Uterus (tissue), 4 donors: ENCODE results near the gene RHAG. TPM values are rescaled to one million over a fixed set of nuclear protein-coding genes. Genes with fewer than 3 reads are reported as not detected.

Source experiments
- DNase-seq, 2 donors: peaks; one replicate each; pipeline ENCODE4 v3.0.0-alpha.2; 2019 to 2020
- H3K27ac ChIP-seq, 2 donors: fragments of 200-600 bp; sonication (generic); 1 replicate in 1 of 2; 2 replicates in 1 of 2; pipeline ENCODE4 v1.5.1; 2016 to 2018
- H3K27me3 ChIP-seq, 2 donors: fragments of 200-600 bp; sonication (generic); one replicate each; pipeline ENCODE4 v1.5.1; 2018 to 2019; ENCODE audit warnings: control low read depth in 1 of 2
- H3K36me3 ChIP-seq, 2 donors: fragments of 200-600 bp; sonication (generic); one replicate each; pipeline ENCODE4 v1.5.1; 2019; ENCODE audit warnings: control low read depth in 1 of 2
- H3K4me1 ChIP-seq, 2 donors: fragments of 200-600 bp; sonication (generic); one replicate each; pipeline ENCODE4 v1.5.1; 2018 to 2019; ENCODE audit warnings: control low read depth in 1 of 2
- H3K4me3 ChIP-seq, 2 donors: fragments of 200-600 bp; sonication (generic); 1 replicate in 1 of 2; 2 replicates in 1 of 2; pipeline ENCODE4 v1.5.1; 2018 to 2019; ENCODE audit warnings: mild to moderate bottlenecking in 1 of 2
- H3K9me3 ChIP-seq, 2 donors: fragments of 200-600 bp; sonication (generic); one replicate each; pipeline ENCODE4 v1.5.1; 2019; ENCODE audit warnings: control low read depth in 1 of 2
- POLR2A ChIP-seq, 2 donors: fragments of 450-650 bp; IDR thresholded peaks; one replicate each; pipeline ENCODE4 v1.6.1; 2016; ENCODE audit warnings: antibody characterized with exemption in 2 of 2, mild to moderate bottlenecking in 1 of 2, moderate library complexity in 1 of 2
- intact Hi-C: fragments of 100-400 bp; cut with DNase I; formaldehyde crosslinking; loops from one replicate; pipeline ENCODE4 v1.15.1; 2023; ENCODE audit warnings: low total_unique reads
- total RNA-seq, 4 donors: library from RNA; depleted of rRNA in 3 of 4; stranded (reverse); fragments of >200 nt in 3 of 4; gene quantifications; one replicate each; pipeline versions ENCODE4 v1.1.0 to v1.2.4, GENCODE V29; 2014 to 2023
- TF ChIP-seq, protein P1 (sequence below), 4 experiments: fragments of 200-600 bp in 2 of 4; fragments of 450-650 bp in 2 of 4; sonication (generic) in 2 of 4; IDR thresholded peaks; one replicate each; pipeline ENCODE4 v1.5.1; 2016 to 2019; ENCODE audit warnings: antibody characterized with exemption in 4 of 4, mild to moderate bottlenecking in 2 of 4, moderate library complexity in 1 of 4
- donor health status: DM: yes; HTN: yes; CAD: no.

RHAG gene
- total RNA-seq, result 1 to 10 TPM in 1 of 4 donors, not detected in 3; 3.2 TPM

- H3K36me3 ChIP-seq, result no peaks in the 10 kb centered on the region
- intact Hi-C loops, result no loop called here
- H3K4me1 ChIP-seq, result no peaks in the 10 kb centered on the region
- DNase-seq, result no peak
- H3K9me3 ChIP-seq, result no peaks in the 10 kb centered on the region
- no peaks in the 10 kb centered on the region for H3K27me3 ChIP-seq
- TF ChIP-seq POLR2A (IDR thresholded peaks at IDR 0.05), result no peak
- TF ChIP-seq, protein P1, sequence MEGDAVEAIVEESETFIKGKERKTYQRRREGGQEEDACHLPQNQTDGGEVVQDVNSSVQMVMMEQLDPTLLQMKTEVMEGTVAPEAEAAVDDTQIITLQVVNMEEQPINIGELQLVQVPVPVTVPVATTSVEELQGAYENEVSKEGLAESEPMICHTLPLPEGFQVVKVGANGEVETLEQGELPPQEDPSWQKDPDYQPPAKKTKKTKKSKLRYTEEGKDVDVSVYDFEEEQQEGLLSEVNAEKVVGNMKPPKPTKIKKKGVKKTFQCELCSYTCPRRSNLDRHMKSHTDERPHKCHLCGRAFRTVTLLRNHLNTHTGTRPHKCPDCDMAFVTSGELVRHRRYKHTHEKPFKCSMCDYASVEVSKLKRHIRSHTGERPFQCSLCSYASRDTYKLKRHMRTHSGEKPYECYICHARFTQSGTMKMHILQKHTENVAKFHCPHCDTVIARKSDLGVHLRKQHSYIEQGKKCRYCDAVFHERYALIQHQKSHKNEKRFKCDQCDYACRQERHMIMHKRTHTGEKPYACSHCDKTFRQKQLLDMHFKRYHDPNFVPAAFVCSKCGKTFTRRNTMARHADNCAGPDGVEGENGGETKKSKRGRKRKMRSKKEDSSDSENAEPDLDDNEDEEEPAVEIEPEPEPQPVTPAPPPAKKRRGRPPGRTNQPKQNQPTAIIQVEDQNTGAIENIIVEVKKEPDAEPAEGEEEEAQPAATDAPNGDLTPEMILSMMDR (IDR thresholded peaks at IDR 0.05), result no peak
- no peak within 1 kb of the TSS for H3K4me3 ChIP-seq
- no peak within 1 kb of the TSS for H3K27ac ChIP-seq
Measured at GRCh38 chr6:49636713-49637349, at the start of gene RHAG. Gene RHAG, minus strand, starts transcription at chr6:49636839. Its CDS starts 27 bp downstream, at chr6:49636812.

- H3K9me3 ChIP-seq, result peaks cover 0 to 2% of the 10 kb centered on the region in 2 donors
- TF ChIP-seq POLR2A (IDR thresholded peaks at IDR 0.05), result no peak
- TF ChIP-seq, protein P1 (IDR thresholded peaks at IDR 0.05), result no peak
- intact Hi-C loops, result no loop called here
- no peaks in the 10 kb centered on the region for H3K27me3 ChIP-seq
- H3K36me3 ChIP-seq, result no peaks in the 10 kb centered on the region
- no peak for DNase-seq
- no peak overlapping the region for H3K27ac ChIP-seq
- no peaks in the 10 kb centered on the region for H3K4me1 ChIP-seq
- no peak overlapping the region for H3K4me3 ChIP-seq
Measured at GRCh38 chr6:49676671-49677281, 40.1 kb upstream of the RHAG start.

DNA sequence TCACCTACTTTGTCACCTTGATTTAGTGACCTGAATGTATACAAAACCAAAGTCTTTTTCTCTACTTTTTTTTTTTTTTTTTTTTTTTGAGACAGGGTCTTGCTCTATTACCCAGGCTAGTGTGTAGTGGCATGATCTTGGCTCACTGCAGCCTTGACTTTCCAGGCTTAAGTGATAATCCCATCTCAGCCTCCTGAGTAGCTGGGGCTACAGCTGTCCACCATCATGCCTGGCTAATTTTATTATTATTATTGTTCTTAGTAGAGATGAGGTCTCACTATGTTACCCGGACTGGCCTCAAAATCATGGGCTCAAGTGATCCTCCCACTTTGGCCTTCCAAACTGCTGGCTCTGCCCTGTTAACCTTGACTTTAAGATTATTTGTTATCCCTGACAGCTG, 39.2 kb upstream of the RHAG start:
- no peak for DNase-seq
- TF ChIP-seq, protein P1 (IDR thresholded peaks at IDR 0.05), result no peak
- TF ChIP-seq POLR2A (IDR thresholded peaks at IDR 0.05), result no peak
- intact Hi-C loops, result no loop called here

DNA sequence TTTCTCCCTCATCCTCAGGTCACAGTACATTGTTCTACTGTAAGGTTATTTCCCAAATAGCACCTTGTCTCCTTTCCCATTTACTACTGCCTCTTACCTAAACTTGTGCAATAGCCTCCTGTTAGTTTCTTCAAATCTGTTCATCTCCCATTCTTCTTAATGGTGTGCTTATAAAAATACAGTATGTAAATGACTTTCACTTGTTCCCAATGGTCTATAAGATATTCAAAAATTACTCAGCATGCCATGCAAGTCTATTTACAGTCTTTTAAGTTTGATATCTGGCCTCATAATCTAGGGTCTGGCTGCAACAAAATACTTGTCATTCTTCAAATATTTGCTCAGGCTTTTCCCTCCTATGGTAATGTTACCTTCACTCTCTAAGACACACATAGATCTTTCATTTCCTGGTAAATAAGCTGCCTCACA, 31.5 kb upstream of the RHAG start:
- Histone ChIP-seq H3K4me3 (no peak overlapping the region), H3K9me3 (peaks cover 0 to 2% of the 10 kb centered on the region in 2 donors), H3K27me3 (no peaks in the 10 kb centered on the region), H3K4me1 (no peaks in the 10 kb centered on the region), H3K27ac (no peak overlapping the region), H3K36me3 (no peaks in the 10 kb centered on the region)
- intact Hi-C loops, result no loop called here
- TF ChIP-seq, protein P1 (IDR thresholded peaks at IDR 0.05), result no peak
- no peak for TF ChIP-seq POLR2A (IDR thresholded peaks at IDR 0.05)
- no peak for DNase-seq

More for the DNA sequence above, 39.2 kb upstream of the RHAG start:
- Histone ChIP-seq H3K9me3 (peaks cover 0 to 2% of the 10 kb centered on the region in 2 donors), H3K4me3 (no peak overlapping the region), H3K27ac (no peak overlapping the region), H3K27me3 (no peaks in the 10 kb centered on the region), H3K4me1 (no peaks in the 10 kb centered on the region), H3K36me3 (no peaks in the 10 kb centered on the region)
